ENCODE measurements around the gene RGL2.
A peak's percentile ranks its signal among the peaks of the same experiment; 100 is the strongest.
"Not testable (repeated sequence)": the region's sequence is repeated elsewhere in the genome, so short reads cannot be mapped to it uniquely, and the experiment has no call there.

Gene RGL2

DNA sequence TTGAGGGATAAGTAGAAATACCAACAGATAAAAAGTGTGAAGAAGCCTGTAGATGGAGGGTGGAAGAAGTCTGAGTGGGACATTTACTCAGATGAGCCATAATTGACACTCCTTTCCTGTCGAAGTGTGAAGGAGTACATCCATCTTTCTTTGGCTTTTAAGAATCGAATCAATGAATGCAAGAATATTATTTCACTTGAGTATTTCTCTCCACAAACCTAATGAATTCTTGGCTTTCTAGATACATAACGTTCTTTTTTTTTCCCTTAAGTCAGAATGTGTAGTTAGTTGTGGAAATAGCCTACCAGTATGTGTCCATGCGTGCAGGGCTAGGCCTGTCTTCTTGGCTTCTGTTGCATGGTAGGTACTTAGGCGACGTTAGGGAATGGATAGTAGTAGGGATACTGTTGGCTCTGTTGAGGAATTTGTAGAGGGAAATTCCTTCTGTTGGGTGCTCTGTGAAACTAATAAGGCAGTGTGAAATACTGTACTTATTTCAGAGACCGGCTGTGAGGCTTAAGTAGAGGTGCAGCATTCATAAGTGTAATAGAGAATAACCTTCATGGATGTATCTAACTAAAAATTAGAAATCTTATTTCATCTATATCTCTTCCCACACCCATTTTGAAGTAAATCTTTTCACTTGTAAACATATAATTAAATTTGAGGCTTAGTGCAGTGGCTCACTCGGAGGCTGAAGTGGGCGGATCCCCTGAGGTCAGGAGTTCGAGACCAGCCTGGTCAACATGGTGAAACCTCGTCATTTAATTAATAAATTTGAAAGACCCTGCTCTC lies 25.4 kb downstream of the RGL2 start:
- no peak for DNase-seq

- no peak for DNase-seq
Measured at GRCh38 chr6:33272275-33273128, 26.2 kb downstream of the RGL2 start.

DNA sequence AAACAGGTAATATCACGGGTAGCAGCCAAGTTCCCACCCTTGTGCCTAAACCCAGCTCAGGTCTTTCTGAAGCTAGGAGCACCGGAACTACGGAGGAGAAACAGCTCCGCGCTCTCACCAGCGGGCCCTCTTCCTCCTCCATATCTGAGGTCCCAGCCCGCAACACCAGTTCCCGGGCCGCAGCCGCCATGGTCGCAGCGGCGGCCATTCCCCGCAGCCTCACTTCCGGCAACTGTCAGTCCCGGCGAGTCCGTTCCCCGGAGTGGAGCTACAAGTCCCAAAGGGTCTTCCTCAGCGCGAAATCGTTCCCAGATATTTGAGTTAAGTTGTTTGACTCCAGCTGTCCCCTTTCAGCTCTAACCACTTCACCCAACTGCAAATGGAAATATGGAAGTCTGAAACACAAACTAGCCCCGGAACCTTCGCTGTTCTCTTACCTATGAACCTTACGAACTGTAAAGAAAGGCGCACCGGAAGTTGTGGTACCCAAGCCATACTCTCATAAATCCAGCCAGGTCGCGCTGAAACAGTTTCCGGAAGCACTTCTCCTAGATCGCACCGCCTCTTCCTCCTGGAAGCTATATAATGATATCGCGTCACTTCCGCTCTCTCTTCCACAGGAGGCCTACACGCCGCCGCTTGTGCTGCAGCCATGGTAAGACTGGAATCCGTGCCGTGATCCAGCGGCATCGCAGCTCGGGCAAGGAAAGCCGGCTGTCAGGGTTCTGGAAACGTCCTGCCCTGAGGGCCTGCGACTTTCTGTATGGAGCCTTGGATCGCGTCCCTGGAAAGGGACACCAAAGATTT lies 27.1 kb downstream of the RGL2 start, which contains the start of the genes RPS18 and VPS52:
RPS18 (plus strand) TSS at position 608 of the 807 bp plus-strand sequence; CDS start at position 653, 45 bp downstream.
VPS52 (minus strand) TSS at position 409 of the 807 bp plus-strand sequence; CDS start at position 208, 201 bp downstream.
- peak; percentile 94 for DNase-seq

DNA sequence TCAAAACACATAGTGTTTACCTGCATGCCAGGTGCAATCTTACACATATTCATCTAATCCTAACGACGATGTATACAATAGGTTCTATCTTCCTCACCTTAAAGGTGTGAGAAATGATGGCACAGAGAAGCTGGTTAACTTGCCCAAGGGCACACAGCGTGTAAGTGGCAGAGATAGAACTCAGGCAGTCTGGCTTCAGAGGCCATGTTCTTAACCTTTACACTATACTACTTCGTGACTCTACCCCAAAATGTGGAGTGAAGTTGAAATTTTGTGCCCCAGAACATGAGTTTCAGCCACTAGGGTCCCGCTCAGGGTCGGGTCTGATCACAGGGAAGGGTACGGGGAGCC lies 27.6 kb downstream of the RGL2 start:
- peak; percentile 61 for DNase-seq

- no peak for DNase-seq
Measured at GRCh38 chr6:33264015-33264414, 34.7 kb downstream of the RGL2 start.

- DNase-seq, result not testable (repeated sequence)
Measured at GRCh38 chr6:33262490-33262889, 36.3 kb downstream of the RGL2 start.

DNA sequence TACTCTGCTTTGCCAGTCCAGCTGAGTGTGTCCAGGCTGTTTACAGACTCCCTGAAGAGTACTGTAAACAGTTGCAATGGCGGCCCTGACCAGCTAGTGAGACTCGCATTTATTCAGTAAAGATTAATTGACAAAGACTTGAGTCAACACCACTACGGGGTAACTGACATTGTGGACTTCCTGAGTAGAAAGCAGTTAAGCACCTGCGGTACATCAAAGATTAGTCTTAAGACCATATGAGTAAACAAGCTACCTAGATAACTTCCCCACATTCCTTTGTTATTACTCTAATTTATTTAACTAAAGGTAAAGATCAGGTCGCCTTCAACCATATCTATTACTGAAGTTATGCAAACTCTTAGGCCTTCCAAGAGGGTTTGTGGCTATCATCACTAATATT lies 39.7 kb downstream of the RGL2 start:
- DNase-seq, result no peak

DNA sequence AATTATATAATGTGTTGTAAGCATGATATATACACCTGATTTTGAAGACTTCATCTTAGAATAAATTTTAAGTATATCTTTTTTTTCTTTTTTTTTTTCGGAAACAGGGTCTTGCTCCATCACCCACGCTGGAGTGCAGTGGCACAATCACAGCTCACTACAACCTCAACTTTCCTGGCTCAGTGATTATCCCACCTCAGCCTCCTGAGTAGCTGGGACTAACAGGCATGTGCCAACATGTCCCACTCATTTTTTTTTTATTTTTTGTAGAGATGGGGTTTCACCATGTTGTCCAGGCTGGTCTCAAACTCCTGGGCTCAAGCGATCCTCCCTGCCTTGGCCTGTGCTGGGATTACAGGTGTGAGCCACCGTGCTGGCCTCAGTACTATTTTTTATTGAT lies 44.2 kb downstream of the RGL2 start:
- no peak for DNase-seq

- no peak for DNase-seq
Measured at GRCh38 chr6:33252759-33253158, 46.0 kb downstream of the RGL2 start.

DNA sequence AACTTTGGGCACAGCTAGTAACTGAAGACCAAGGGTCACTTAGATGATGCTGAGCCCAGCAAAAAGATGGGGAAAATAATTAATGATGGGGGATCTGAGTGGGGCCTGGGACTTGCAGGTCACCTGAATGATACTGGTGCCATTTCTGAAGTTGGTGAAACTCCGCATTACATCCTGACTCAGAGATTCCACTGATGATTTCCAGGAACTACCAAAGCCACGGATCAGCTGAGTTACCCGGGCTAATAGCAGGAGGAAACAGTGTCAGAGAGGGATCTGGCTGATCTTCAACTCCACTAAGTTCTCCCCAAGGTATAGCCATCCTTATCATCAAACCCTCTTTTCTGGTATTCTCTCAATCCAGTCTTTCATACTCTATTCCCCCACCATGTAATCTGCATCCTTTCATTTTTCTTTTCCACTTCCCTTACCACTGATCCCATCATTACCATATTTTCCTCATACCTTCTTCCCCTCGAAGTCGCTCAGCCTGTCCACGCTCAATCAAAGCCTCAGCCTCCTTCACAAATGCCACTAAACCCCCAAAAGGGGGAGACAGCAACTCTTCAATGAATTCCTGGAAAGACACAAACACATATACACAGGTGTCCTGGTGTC lies 47.2 kb downstream of the RGL2 start:
- DNase-seq, result no peak

DNA sequence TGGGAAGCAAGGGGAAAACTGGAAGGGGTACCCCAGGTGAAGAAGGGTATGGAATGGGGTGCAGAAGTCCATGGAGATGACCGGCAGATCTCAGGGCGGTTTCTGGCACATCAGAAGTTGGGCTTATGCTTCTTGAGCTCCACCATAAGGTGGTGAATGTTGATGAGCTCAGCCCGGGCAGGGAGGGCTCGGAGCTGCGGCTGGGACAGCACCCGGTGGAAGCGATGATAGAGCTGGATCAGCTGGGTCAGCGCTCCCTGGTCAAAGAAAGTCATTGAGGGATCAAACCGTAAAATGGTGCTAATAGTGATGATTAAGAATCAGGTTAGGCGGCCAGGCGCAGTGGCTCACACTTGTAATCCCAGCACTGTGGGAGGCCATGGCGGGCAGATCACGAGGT lies 48.0 kb downstream of the RGL2 start:
- no peak for DNase-seq

DNA sequence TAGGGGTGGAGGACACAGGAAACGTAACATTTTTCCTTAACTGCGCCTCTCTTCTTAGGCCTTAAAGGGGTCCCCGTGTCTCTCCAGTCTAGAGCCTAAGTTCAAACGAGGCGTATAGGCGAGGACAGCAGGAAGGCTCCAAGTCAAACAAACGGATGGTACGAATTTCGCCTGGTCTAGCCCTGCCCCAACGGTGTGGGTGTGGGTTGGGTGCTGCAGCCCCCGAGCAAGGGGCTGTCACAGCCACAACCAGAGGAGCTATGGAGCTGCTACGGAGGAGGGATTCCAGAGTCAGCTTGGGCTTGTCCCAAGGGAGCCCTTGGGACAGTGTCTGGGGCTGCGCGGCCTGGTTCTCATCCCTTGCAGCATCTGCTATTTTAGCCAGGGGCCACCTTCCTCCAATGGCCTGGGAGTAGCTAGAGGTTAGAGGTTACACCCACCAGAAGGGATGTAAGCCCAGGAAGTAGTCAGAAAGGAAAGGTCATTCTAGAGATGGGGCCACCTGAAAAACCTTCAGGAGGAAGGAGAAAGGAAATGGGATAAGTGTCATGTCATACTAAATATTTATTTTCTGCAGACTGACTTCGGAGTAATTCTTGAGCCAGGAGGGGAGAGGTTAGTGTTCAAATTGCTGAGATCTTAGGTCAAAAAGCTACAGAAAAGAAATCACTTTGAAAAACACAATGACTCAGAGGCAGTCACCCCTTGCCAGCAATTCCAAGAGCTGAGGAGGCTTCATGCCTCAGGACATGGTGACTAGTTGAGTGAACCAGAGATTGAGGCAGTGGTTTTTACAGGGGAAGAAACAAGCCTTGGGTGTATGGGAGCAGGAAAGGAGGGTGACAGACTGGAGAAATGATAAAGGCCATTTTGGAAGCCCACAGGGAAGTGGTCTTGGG lies 48.8 kb downstream of the RGL2 start:
- DNase-seq, result no peak

- DNase-seq, result peak; percentile 94
Measured at GRCh38 chr6:33248932-33249731, 49.6 kb downstream of the RGL2 start.

- DNase-seq, result no peak
Measured at GRCh38 chr6:33248643-33248931, 50.2 kb downstream of the RGL2 start.

DNA sequence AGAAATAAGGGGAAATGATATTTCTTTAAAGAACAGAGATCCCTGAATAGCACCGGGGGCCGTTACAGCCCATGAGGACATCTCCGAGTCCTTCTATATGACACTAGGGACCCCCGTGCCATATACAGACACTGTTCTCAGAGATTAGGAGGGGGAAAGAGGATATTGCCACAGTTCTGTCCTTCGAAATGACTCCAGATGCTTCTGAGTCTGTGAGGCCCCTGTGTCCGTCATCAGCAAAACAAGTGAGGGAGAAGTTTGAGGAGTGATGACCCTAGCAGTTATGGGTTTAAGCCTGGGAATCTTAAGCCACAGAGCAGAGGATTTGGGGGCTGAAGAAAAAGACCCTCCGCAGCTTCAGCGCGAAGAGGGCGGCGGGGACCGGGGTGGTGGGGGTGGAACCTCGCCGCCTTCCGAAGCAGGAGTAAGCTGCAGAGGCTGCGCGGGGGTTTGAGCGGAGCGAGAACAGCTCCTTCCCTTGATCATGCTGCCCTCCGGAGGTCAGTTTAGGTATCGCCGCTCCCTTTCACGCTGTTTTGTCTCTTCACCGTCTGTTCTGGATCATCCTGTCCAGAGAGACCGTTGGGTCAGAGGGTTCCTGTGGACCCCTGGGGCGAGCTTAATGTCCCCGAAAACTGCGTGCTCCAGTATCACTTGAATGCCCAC lies 50.6 kb downstream of the RGL2 start:
- DNase-seq, result peak; percentile 92

DNA sequence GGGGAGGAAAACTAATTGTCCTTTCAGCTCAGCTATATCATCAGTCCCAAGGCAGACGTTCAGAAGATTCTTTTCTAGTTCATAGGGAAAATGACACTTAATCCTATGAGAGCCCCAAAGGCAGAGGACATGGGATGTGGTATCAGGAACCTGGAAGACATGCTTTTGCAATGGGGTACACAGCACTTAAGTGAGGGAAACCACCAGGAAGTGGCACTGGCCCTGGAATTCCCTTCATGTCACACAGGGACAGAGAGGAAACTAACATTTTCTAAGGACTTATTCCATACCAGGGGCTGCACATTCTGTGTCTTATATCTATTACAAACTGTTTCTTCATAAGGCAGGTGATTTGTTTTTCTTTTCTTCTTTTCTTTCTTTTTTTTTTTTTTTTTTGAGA lies 55.3 kb downstream of the RGL2 start:
- no peak for DNase-seq

DNA sequence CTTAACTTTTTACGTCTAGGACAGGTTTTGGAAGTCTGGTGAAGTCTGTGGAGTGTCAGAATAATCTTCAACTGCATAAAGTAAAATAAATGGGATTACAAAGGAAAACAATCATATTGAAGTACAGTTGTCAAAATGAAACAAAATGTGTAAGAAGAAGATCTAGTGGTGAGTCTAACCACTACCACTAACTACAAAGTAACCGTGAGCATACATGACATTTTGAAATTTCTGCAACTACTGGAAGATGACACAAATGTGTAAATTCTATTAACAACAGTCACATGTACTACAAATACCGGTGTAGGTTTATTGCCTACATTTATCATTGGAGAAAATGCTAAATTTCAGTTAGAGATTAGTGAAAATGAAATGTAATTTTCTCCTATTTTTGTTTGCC lies 56.8 kb downstream of the RGL2 start:
- DNase-seq, result no peak

All from right forelimb (tissue), 1 donor.